ENCODE measurements around the gene PDK1. TPM values are rescaled to one million over a fixed set of nuclear protein-coding genes. Genes with fewer than 3 reads are reported as not detected.

The PDK1 gene
- total RNA-seq, 1 donor from 2014 or later, result 14.6 TPM

- peaks cover 4% of the 10 kb centered on the region for H3K4me1 Mint-ChIP-seq
- H3K4me3 Mint-ChIP-seq, result no peak overlapping the region
- no peaks in the 10 kb centered on the region for H3K9me3 Mint-ChIP-seq
- H3K27me3 Mint-ChIP-seq (ENCODE audit: low read depth), result no peaks in the 10 kb centered on the region
- DNase-seq (ENCODE audit: low read depth, low spot score), result no peak
- peaks cover 2% of the 10 kb centered on the region for H3K36me3 Mint-ChIP-seq (ENCODE audit: low read depth)
- H3K27ac Mint-ChIP-seq (ENCODE audit: unreplicated experiment), result no peak overlapping the region
- TF ChIP-seq CTCF (conservative IDR thresholded peaks at IDR 0.05), result no peak
Measured at GRCh38 chr2:172613040-172613439, 57.1 kb downstream of the PDK1 start.

GRCh38 chr2:172613615-172614231 is 57.8 kb downstream of the PDK1 start:
- Mint-ChIP-seq H3K4me1 (peaks cover 4% of the 10 kb centered on the region), H3K27ac (ENCODE audit: unreplicated experiment) (no peak overlapping the region), H3K36me3 (ENCODE audit: low read depth) (peaks cover 2% of the 10 kb centered on the region), H3K4me3 (no peak overlapping the region), H3K9me3 (no peaks in the 10 kb centered on the region), H3K27me3 (ENCODE audit: low read depth) (no peaks in the 10 kb centered on the region)
- no peak for DNase-seq (ENCODE audit: low read depth, low spot score)
- TF ChIP-seq CTCF (conservative IDR thresholded peaks at IDR 0.05), result no peak

- no peak for DNase-seq (ENCODE audit: low read depth, low spot score)
- TF ChIP-seq CTCF (conservative IDR thresholded peaks at IDR 0.05), result no peak
- no peaks in the 10 kb centered on the region for H3K27me3 Mint-ChIP-seq (ENCODE audit: low read depth)
- peaks cover 4% of the 10 kb centered on the region for H3K4me1 Mint-ChIP-seq
- H3K27ac Mint-ChIP-seq (ENCODE audit: unreplicated experiment), result no peak overlapping the region
- no peaks in the 10 kb centered on the region for H3K9me3 Mint-ChIP-seq
- H3K4me3 Mint-ChIP-seq, result no peak overlapping the region
- peaks cover 2% of the 10 kb centered on the region for H3K36me3 Mint-ChIP-seq (ENCODE audit: low read depth)
Measured at GRCh38 chr2:172614932-172615331, 59.0 kb downstream of the PDK1 start.

- H3K4me3 Mint-ChIP-seq, result no peak overlapping the region
- peak overlapping the region; percentile 31 for H3K27ac Mint-ChIP-seq (ENCODE audit: unreplicated experiment)
- H3K9me3 Mint-ChIP-seq, result no peaks in the 10 kb centered on the region
- TF ChIP-seq CTCF (conservative IDR thresholded peaks at IDR 0.05), result no peak
- H3K36me3 Mint-ChIP-seq (ENCODE audit: low read depth), result peaks cover 2% of the 10 kb centered on the region
- DNase-seq (ENCODE audit: low read depth, low spot score), result no peak
- no peaks in the 10 kb centered on the region for H3K27me3 Mint-ChIP-seq (ENCODE audit: low read depth)
- H3K4me1 Mint-ChIP-seq, result peaks cover 4% of the 10 kb centered on the region
Measured at GRCh38 chr2:172615727-172616261, 59.9 kb downstream of the PDK1 start.

- no peak for DNase-seq (ENCODE audit: low read depth, low spot score)
- H3K4me3 Mint-ChIP-seq, result no peak overlapping the region
- peaks cover 2% of the 10 kb centered on the region for H3K36me3 Mint-ChIP-seq (ENCODE audit: low read depth)
- H3K9me3 Mint-ChIP-seq, result no peaks in the 10 kb centered on the region
- H3K27ac Mint-ChIP-seq (ENCODE audit: unreplicated experiment), result no peak overlapping the region
- no peaks in the 10 kb centered on the region for H3K27me3 Mint-ChIP-seq (ENCODE audit: low read depth)
- H3K4me1 Mint-ChIP-seq, result peaks cover 4% of the 10 kb centered on the region
- TF ChIP-seq CTCF (conservative IDR thresholded peaks at IDR 0.05), result no peak
Measured at GRCh38 chr2:172617115-172617514, 61.2 kb downstream of the PDK1 start.
